Pancreas (tissue), 10 donors: Measurements from ENCODE around the gene CUZD1. TPM values are rescaled to one million over a fixed set of nuclear protein-coding genes. Genes with fewer than 3 reads are reported as not detected.

Experiments
- ATAC-seq, 4 donors: fragments of 200-7000 bp; cut with Tn5 transposase; one replicate each; pipeline versions ENCODE4 v1.8.0 to v1.9.1; 2020; ENCODE audit warnings: mild to moderate bottlenecking in 4 of 4, moderate library complexity in 4 of 4
- DNase-seq, 6 donors: peaks; one replicate each; pipeline ENCODE4 v3.0.0-alpha.2; 2020
- FAIRE-seq: peaks from 2 replicates; lab custom pipeline; 2012; peaks lifted over from hg19 to GRCh38; lab: Jason Lieb, UNC
- H3K27ac ChIP-seq, 4 donors: fragments of 200-600 bp; sonication (generic); 1 replicate in 3 of 4; 2 replicates in 1 of 4; pipeline versions ENCODE4 v1.5.0 to v1.8.0; 2020
- H3K27me3 ChIP-seq, 4 donors: fragments of 200-600 bp; one replicate each; pipeline ENCODE4 v1.8.0; 2021
- H3K36me3 ChIP-seq, 3 donors: fragments of 200-600 bp; sonication (generic) in 1 of 3; one replicate each; pipeline versions ENCODE4 v1.5.0 to v1.8.0; 2020 to 2021
- H3K4me1 ChIP-seq, 3 donors: fragments of 200-600 bp; one replicate each; pipeline ENCODE4 v1.8.0; 2021
- H3K4me3 ChIP-seq, 4 donors: fragments of 200-600 bp; sonication (generic) in 2 of 4; one replicate each; pipeline versions ENCODE4 v1.5.0 to v1.8.0; 2020 to 2021
- H3K9me3 ChIP-seq, 4 donors: fragments of 200-600 bp; one replicate each; pipeline ENCODE4 v1.8.0; 2021
- WGBS, 2 donors: extraction: QIAGEN DNeasy Blood & Tissue Kit; methylation state at CpG; one replicate each; pipeline ENCODE4 v1.1.7; 2013; 5-methylcytosine and 5-hydroxymethylcytosine counted together
- intact Hi-C, 3 donors: fragments of 100-400 bp; cut with DNase I; formaldehyde crosslinking; loops; one replicate each; pipeline versions ENCODE4 v1.11.1 to v1.14.2; 2022
- polyA plus RNA-seq, 2 donors: library from polyadenylated mRNA; stranded (reverse); fragments of 200-250 nt; gene quantifications; one replicate each; pipeline ENCODE4 v1.2.3, GENCODE V29; 2013
- total RNA-seq, 6 donors: library from RNA; stranded (reverse); fragmentation: NEBNext Ultra II Directional in 4 of 6; extraction: Animal tissue kit (Norgen Biotek cat#: 25700) in 4 of 6; gene quantifications; one replicate each; pipeline versions ENCODE4 v1.2.1 to v1.2.4, GENCODE V29; 2021 to 2023
- TF ChIP-seq, protein P1 (sequence below), 4 donors: fragments of 200-600 bp; sonication (generic) in 3 of 4; IDR thresholded peaks; one replicate each; pipeline versions ENCODE4 v1.5.0 to v1.8.0; 2021; ENCODE audit warnings: antibody characterized with exemption in 4 of 4
- donor health status: healthy with polysubstance abuse.
- donor health status: DM: no; HTN: no; CAD: no; lungs with moderate emphysema.
- donor health status: DM: no; HTN: no; CAD: no.
- donor health status: control.
- donor health status: control.
- donor health status: Bipolar disorder and iron deficiency.
- donor health status: DM: yes; HTN: yes; CAD: no.
- donor health status: DM: no; HTN: no; CAD: no.
- donor health status: DM: no; HTN: no; CAD: no.
- donor health status: DM: yes; HTN: yes; CAD: no.

CUZD1 gene
- total and polyA plus RNA-seq, 8 donors, result 734 to 3,085 (median 2,038) TPM

DNA sequence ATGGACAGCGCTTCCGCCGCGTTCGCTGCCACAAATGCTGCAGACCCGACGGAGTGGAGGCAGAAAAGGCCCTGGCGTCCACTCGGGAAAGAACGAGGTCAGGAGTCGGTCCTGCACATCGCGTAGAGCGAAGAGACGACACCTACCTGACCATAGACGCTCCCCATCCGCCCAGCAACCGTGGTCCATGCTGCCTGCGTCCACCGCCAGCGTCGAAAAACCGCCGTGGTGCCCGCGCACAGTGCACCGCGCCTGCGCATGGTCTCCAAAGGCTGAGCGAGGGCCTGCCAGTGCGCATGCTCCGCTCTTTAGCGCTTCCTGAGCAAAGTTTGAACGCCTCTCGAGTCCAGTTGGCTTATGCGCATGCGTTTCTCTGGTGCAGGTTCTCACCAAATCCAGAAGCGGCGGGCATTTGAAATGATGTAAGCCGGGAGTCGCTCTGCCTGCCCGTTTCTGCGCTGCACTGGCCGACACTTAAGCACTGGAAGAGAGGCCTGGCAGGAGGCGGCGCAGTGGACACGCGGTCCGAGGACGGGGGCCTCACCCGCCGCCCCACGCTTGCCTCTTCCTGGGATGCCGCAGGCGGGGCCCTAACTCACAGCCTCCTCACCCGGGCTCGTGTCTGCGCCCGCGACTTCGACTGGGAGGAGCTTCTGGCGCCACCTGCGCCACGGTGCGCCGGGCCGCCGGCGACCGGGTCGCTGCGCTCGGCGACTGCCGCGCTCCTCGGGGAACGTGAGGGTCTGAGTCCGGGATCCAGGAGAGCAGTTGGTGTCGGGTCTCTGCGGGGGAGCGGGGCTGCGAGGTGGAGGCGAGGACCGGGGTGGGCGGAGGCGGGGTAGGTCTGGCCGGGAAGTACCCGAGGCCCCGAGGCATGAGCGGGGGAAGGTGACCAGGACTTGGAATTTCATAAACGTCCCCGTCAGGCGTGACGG is 33.9 kb upstream of the CUZD1 start, which contains the start of gene FAM24B:
FAM24B (minus strand) TSS at position 243 of the 935 bp plus-strand sequence. CDS start 29,066 bp downstream, outside the sequence.
- FAIRE-seq (no peak), ATAC-seq (peak; percentile 91 to 99 (median 98)), DNase-seq (peak; percentile 94 to 99 (median 98))
- 3% methylated on average over 76 to 95 of the region's 95 CpGs for WGBS, 2 donors
- Histone ChIP-seq H3K4me1 (peaks cover 0 to 15% (median 0%) of the 10 kb centered on the region in 3 donors), H3K4me3 (peak within 1 kb of the TSS; percentile 26 to 67 (median 44)), H3K27me3 (no peaks in the 10 kb centered on the region), H3K27ac (peak within 1 kb of the TSS; percentile 56 to 84 (median 76)), H3K36me3 (no peaks in the 10 kb centered on the region), H3K9me3 (no peaks in the 10 kb centered on the region)
- intact Hi-C loops, result no loop called here
- TF ChIP-seq, protein P1, sequence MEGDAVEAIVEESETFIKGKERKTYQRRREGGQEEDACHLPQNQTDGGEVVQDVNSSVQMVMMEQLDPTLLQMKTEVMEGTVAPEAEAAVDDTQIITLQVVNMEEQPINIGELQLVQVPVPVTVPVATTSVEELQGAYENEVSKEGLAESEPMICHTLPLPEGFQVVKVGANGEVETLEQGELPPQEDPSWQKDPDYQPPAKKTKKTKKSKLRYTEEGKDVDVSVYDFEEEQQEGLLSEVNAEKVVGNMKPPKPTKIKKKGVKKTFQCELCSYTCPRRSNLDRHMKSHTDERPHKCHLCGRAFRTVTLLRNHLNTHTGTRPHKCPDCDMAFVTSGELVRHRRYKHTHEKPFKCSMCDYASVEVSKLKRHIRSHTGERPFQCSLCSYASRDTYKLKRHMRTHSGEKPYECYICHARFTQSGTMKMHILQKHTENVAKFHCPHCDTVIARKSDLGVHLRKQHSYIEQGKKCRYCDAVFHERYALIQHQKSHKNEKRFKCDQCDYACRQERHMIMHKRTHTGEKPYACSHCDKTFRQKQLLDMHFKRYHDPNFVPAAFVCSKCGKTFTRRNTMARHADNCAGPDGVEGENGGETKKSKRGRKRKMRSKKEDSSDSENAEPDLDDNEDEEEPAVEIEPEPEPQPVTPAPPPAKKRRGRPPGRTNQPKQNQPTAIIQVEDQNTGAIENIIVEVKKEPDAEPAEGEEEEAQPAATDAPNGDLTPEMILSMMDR (IDR thresholded peaks at IDR 0.05), result no peak

DNA sequence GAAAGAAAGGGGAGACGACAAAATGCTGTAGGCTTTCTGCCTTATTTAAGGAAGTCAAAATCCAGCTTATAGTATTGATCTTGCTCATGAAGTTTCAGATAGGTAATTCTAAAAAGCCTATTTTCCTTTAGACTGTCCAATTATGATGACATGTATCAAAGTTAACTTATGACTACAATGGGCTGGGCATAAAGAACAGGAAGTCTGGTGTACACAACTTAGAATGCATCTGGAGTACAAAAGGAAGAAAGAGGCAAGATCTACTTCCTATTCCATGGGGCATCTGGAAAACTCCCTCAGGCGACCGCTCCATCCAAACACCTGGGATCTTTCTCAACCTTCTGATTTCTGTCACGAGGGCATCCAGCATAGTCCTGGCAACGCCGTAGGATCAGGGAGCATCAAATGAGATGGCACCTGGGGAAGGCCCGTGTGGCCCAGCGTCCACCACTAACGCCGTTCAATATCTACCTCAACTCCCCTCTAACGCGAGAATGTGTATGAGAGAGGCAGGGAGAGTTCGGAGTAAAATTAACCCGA is 33.2 kb upstream of the CUZD1 start:
- intact Hi-C loops, result no loop called here
- no peak for FAIRE-seq
- TF ChIP-seq, protein P1 (IDR thresholded peaks at IDR 0.05), result no peak
- 20 to 31% methylated on average over 14 of the region's 14 CpGs for WGBS, 2 donors
- H3K36me3 ChIP-seq, result no peaks in the 10 kb centered on the region
- peak in 4 of 6 donors; percentile 52 to 73 (median 66) for DNase-seq
- H3K27me3 ChIP-seq, result no peaks in the 10 kb centered on the region
- H3K9me3 ChIP-seq, result no peaks in the 10 kb centered on the region
- peak overlapping the region; percentile 26 to 67 (median 44) for H3K4me3 ChIP-seq
- peaks cover 0 to 15% (median 0%) of the 10 kb centered on the region in 3 donors for H3K4me1 ChIP-seq
- peak overlapping the region; percentile 56 to 84 (median 76) for H3K27ac ChIP-seq
- peak; percentile 66 to 72 (median 70) for ATAC-seq

DNA sequence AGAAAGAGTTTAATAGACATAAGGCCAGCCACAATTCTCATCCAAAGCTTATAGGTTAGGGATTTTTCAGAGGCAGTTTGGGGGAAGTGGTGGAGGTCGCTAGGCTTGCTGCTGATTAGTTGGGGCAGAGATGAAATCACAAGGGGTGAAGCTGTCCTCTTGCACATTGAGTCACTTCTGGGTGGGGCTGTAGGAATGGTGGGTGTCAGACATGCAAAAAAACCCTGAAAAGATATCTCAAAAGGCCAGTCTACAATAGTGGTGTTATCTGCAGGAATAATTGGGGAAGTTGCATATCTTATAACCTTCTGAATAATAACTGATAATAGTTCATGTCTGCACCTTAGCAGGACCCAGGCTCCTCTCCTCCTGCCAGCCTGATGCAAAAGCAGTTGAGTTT is 31.6 kb upstream of the CUZD1 start:
- H3K36me3 ChIP-seq, result no peaks in the 10 kb centered on the region
- FAIRE-seq, result no peak

DNA sequence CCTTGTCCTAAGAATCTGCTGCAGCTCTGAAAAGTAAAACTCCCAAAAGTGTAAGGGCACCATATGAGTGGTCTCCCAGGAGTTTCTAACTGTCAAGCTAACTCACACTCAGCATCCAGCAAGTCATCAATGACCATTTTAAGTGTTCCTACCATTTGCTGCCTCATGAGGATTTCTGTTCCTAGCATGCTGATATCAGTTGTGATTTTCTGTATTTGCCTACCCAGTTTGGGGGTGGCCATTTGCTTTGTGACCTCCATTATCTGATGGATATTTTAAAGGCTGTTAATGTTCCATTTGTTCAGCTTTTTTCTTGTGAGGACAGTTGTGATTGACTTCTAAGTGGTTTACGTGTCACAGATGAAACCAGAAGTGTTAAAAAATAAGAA is 30.8 kb upstream of the CUZD1 start:
- H3K27ac ChIP-seq, result no peak overlapping the region
- no peaks in the 10 kb centered on the region for H3K9me3 ChIP-seq
- H3K4me3 ChIP-seq, result no peak overlapping the region
- no peaks in the 10 kb centered on the region for H3K36me3 ChIP-seq
- H3K4me1 ChIP-seq, result peaks cover 0 to 15% (median 0%) of the 10 kb centered on the region in 3 donors
- no peaks in the 10 kb centered on the region for H3K27me3 ChIP-seq
- intact Hi-C loops, result no loop called here
- FAIRE-seq (no peak), ATAC-seq (no peak), DNase-seq (no peak)
- WGBS, 2 donors, result 93 to 100% methylated on average over 1 of the region's 1 CpG
- TF ChIP-seq, protein P1 (IDR thresholded peaks at IDR 0.05), result no peak

More for the DNA sequence above, 31.6 kb upstream of the CUZD1 start:
- TF ChIP-seq, protein P1 (IDR thresholded peaks at IDR 0.05), result no peak
- Histone ChIP-seq H3K27me3 (no peaks in the 10 kb centered on the region), H3K4me3 (no peak overlapping the region), H3K4me1 (peaks cover 0 to 15% (median 0%) of the 10 kb centered on the region in 3 donors), H3K9me3 (no peaks in the 10 kb centered on the region), H3K27ac (no peak overlapping the region)
- no peak for ATAC-seq
- intact Hi-C loops, result no loop called here
- DNase-seq, result no peak
- WGBS, 2 donors, result 89 to 96% methylated on average over 1 of the region's 1 CpG
